T-helper 9 cell (primary cell): ENCODE results near the gene CYB5A.

Experiments used
- DNase-seq: peaks from one replicate; pipeline ENCODE4 v3.0.0-alpha.2; 2020

CYB5A gene

GRCh38 chr18:74204526-74205152 is 87.1 kb downstream of the CYB5A start:
- DNase-seq, result no peak

GRCh38 chr18:74203811-74204210 is 88.0 kb downstream of the CYB5A start:
- no peak for DNase-seq
